CD4-positive, alpha-beta T cell (primary cell): Measurements from ENCODE around the gene OLA1. TPM values are rescaled to one million over a fixed set of nuclear protein-coding genes. Genes with fewer than 3 reads are reported as not detected.

Experiments used
- ATAC-seq: fragments of 200-7000 bp; cut with Tn5 transposase; one replicate; pipeline ENCODE4 v1.10.0; 2022; ENCODE audit warnings: mild to moderate bottlenecking; ENCODE audit not compliant: poor library complexity
- CTCF ChIA-PET: fragments of 350-600 bp; sonication (Branson Sonifier 250); formaldehyde crosslinking; loops from one replicate; lab custom pipeline; 2021; ENCODE audit warnings: antibody characterized with exemption, inconsistent platforms; lab: Charles Lee
- POLR2A ChIA-PET: fragments of 350-600 bp; sonication (Branson Sonifier 250); formaldehyde crosslinking; loops from one replicate; lab custom pipeline; 2021; ENCODE audit warnings: antibody characterized with exemption, inconsistent platforms; lab: Charles Lee
- DNase-seq, 14 experiments: peaks; one replicate each; pipeline ENCODE4 v3.0.0-alpha.2; 2013 to 2020; ENCODE audit warnings: mixed read lengths in 2 of 14
- H3K27ac ChIP-seq, 2 donors: one replicate each; pipeline versions ENCODE4 v1.5.1 to v1.7.0; 2013; ENCODE audit warnings: low read length in 2 of 2, low read depth in 1 of 2, mild to moderate bottlenecking in 1 of 2
- H3K27me3 ChIP-seq, 2 experiments: 1 replicate in 1 of 2; 2 replicates in 1 of 2; pipeline versions ENCODE4 v1.6.1 to v1.7.0; 2013; ENCODE audit warnings: low read length in 2 of 2, control low read depth in 1 of 2, mild to moderate bottlenecking in 1 of 2, moderate library complexity in 1 of 2; ENCODE audit not compliant: insufficient read depth in 2 of 2, control insufficient read depth in 1 of 2
- H3K36me3 ChIP-seq: one replicate; pipeline ENCODE4 v1.6.1; 2013; ENCODE audit warnings: low read length, control low read depth; ENCODE audit not compliant: insufficient read depth
- H3K4me1 ChIP-seq: one replicate; pipeline ENCODE4 v1.6.1; 2013; ENCODE audit warnings: low read length, control low read depth; ENCODE audit not compliant: insufficient read depth
- H3K4me3 ChIP-seq: one replicate; pipeline ENCODE4 v1.5.1; 2013; ENCODE audit warnings: mild to moderate bottlenecking, low read length, moderate library complexity
- H3K9me3 ChIP-seq, 2 experiments: 1 replicate in 1 of 2; 2 replicates in 1 of 2; pipeline versions ENCODE4 v1.6.1 to v1.7.0; 2013; ENCODE audit warnings: low read length in 2 of 2, mild to moderate bottlenecking in 2 of 2, control low read depth in 1 of 2, moderate library complexity in 1 of 2; ENCODE audit not compliant: control insufficient read depth in 1 of 2, insufficient read depth in 1 of 2
- H3K27ac Mint-ChIP-seq: one replicate; pipeline ENCODE4 v1.8.0; 2020; ENCODE audit warnings: mixed read lengths
- H3K27me3 Mint-ChIP-seq: one replicate; pipeline ENCODE4 v1.8.0; 2021; ENCODE audit warnings: mixed read lengths
- H3K36me3 Mint-ChIP-seq: one replicate; pipeline ENCODE4 v1.8.0; 2021; ENCODE audit warnings: low read depth, mixed read lengths
- H3K4me1 Mint-ChIP-seq: one replicate; pipeline ENCODE4 v1.8.0; 2021; ENCODE audit warnings: low read depth, mixed read lengths
- H3K4me3 Mint-ChIP-seq: one replicate; pipeline ENCODE4 v1.8.0; 2020; ENCODE audit warnings: mild to moderate bottlenecking, mixed read lengths
- H3K9me3 Mint-ChIP-seq: one replicate; pipeline ENCODE4 v1.8.0; 2020; ENCODE audit warnings: mixed read lengths
- intact Hi-C, 2 experiments: fragments of 100-400 bp; cut with DNase I in 1 of 2; cut with micrococcal nuclease in 1 of 2; formaldehyde crosslinking; loops; one replicate each; pipeline versions ENCODE4 v1.15.1 to v1.9.0; 2023 to 2025; cut with DNase I, micrococcal nuclease
- total RNA-seq, 174 experiments: library from RNA in 2 of 174; stranded (reverse) in 2 of 174; gene quantifications; one replicate each; pipeline ENCODE4 v1.2.3 and lab custom pipeline; 2021 to 2026
- TF ChIP-seq, protein P1 (sequence below): fragments of 200-600 bp; IDR thresholded peaks from one replicate; pipeline ENCODE4 v1.8.0; 2022; ENCODE audit warnings: antibody characterized with exemption, mild to moderate bottlenecking

OLA1 gene
- total RNA-seq, 2 experiments from 2014 or later, result 38.1 to 40.5 TPM

DNA sequence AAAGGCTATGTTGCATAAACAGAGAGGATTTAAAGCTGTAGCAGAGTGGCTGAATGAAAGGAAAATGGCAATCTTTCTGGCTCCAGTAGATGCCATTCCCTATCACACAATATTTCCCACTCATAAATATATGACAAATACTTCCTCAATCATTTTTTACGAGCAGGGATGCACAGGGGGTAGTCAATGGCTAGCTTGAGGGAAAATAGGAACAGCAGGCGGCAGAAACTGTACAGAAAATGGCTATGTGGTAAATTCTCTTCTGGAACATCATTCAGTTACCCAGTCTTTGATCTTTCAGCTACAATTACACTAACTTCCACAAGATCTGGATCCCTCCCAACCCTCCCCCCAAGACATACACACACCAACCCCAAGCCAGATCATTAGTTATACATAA, 127.2 kb downstream of the OLA1 start:
- Histone ChIP-seq H3K4me3 (no peak overlapping the region), H3K27ac (no peak overlapping the region), H3K9me3 (no peaks in the 10 kb centered on the region), H3K27me3 (no peaks in the 10 kb centered on the region), H3K36me3 (no peaks in the 10 kb centered on the region), H3K4me1 (no peaks in the 10 kb centered on the region)
- H3K27ac Mint-ChIP-seq, result no peak overlapping the region
- DNase-seq, result no peak
- ChIA-PET CTCF (no interaction called here), POLR2A (no interaction called here)
- TF ChIP-seq, protein P1, sequence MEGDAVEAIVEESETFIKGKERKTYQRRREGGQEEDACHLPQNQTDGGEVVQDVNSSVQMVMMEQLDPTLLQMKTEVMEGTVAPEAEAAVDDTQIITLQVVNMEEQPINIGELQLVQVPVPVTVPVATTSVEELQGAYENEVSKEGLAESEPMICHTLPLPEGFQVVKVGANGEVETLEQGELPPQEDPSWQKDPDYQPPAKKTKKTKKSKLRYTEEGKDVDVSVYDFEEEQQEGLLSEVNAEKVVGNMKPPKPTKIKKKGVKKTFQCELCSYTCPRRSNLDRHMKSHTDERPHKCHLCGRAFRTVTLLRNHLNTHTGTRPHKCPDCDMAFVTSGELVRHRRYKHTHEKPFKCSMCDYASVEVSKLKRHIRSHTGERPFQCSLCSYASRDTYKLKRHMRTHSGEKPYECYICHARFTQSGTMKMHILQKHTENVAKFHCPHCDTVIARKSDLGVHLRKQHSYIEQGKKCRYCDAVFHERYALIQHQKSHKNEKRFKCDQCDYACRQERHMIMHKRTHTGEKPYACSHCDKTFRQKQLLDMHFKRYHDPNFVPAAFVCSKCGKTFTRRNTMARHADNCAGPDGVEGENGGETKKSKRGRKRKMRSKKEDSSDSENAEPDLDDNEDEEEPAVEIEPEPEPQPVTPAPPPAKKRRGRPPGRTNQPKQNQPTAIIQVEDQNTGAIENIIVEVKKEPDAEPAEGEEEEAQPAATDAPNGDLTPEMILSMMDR, result no peak
- intact Hi-C loops, result no loop called here
- no peaks in the 10 kb centered on the region for H3K27me3 Mint-ChIP-seq
- H3K36me3 Mint-ChIP-seq, result peaks cover 28% of the 10 kb centered on the region
- no peaks in the 10 kb centered on the region for H3K4me1 Mint-ChIP-seq
- no peak overlapping the region for H3K4me3 Mint-ChIP-seq
- no peak for ATAC-seq
- H3K9me3 Mint-ChIP-seq, result no peaks in the 10 kb centered on the region

DNA sequence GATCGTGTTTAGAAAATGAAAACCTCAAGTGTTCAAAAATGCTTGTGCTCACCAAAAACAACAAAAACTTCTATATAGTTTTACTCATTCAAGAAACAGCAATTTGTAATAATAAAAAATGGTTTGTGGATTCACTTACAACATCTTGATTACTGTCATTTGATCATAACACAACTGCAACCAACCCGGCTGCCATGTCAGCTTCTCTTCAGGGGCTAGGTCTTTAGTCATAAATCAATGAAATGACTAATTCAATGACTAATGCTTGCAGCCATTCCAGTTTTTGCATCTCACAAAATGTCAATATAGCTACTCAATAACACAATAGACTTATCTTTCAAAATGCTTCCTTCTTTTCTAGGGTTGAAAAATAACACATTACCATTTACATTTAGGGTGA, 128.0 kb downstream of the OLA1 start:
- no peak for DNase-seq
- no peak overlapping the region for H3K27ac Mint-ChIP-seq
- intact Hi-C loops, result no loop called here
- H3K4me1 Mint-ChIP-seq, result no peaks in the 10 kb centered on the region
- no peaks in the 10 kb centered on the region for H3K27me3 Mint-ChIP-seq
- Histone ChIP-seq H3K4me1 (no peaks in the 10 kb centered on the region), H3K36me3 (no peaks in the 10 kb centered on the region), H3K27ac (no peak overlapping the region), H3K27me3 (no peaks in the 10 kb centered on the region), H3K9me3 (no peaks in the 10 kb centered on the region), H3K4me3 (no peak overlapping the region)
- H3K4me3 Mint-ChIP-seq, result no peak overlapping the region
- no peaks in the 10 kb centered on the region for H3K9me3 Mint-ChIP-seq
- peaks cover 33% of the 10 kb centered on the region for H3K36me3 Mint-ChIP-seq
- TF ChIP-seq, protein P1, result no peak
- CTCF ChIA-PET, result no interaction called here
- POLR2A ChIA-PET, result no interaction called here
- ATAC-seq, result no peak

DNA sequence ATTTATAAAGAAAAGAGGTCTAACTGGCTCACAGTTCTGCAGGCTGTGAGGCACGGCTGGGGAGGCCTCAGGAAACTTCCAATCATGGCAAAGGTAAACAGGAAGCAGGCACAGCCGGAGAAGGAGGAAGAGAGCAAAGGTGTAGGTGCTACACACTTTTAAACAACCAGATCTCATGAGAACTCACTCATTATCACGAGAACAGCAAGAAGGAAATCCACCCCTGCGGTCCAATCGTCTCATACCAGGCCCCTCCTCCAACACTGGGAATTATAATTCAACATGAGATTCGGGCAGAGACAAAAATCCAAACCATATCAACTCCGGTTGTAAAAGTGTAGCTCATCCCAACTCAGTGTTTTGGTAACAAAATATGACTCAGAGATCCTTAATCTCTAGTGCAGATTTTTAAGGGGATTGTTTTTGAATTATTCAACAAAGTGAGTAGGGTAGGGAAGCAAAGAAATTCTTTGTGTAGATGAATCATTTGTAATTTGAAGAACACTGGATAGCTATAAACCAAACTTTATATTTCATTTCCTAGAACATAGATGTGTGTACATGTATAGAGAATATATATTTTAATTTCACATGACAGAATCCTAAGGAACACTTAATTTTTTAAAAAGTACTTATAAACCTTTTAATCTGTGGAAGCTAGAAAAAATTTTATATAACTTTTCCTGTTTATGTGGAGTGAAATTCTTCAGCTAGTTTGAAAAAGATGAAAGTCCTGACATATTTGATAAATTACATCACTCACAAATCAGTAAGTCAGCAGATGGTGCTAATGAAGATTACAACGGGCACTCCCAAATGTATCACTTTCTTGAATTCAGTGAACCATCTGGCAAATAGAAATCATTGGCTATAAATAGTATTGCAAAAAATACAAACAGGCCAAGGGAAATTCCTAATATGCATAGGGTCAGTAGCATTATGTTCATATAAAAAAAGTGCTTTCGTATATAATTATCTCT, 130.1 kb downstream of the OLA1 start:
- H3K27ac Mint-ChIP-seq, result no peak overlapping the region
- H3K4me3 ChIP-seq, result no peak overlapping the region
- peaks cover 36% of the 10 kb centered on the region for H3K36me3 Mint-ChIP-seq
- ChIA-PET POLR2A (no interaction called here), CTCF (no interaction called here)
- H3K27me3 ChIP-seq, result no peaks in the 10 kb centered on the region
- no peak for DNase-seq
- no peaks in the 10 kb centered on the region for H3K36me3 ChIP-seq
- no peak for ATAC-seq
- H3K4me3 Mint-ChIP-seq, result no peak overlapping the region
- H3K4me1 Mint-ChIP-seq, result no peaks in the 10 kb centered on the region
- H3K27me3 Mint-ChIP-seq, result no peaks in the 10 kb centered on the region
- TF ChIP-seq, protein P1, result no peak
- no peaks in the 10 kb centered on the region for H3K9me3 Mint-ChIP-seq
- H3K9me3 ChIP-seq, result no peaks in the 10 kb centered on the region
- H3K4me1 ChIP-seq, result no peaks in the 10 kb centered on the region
- H3K27ac ChIP-seq, result no peak overlapping the region
- intact Hi-C loops, result no loop called here
